C4-2B (cell line): ENCODE data around the gene MCCC1.

Source experiments
- CTCF ChIP-seq: fragments of 450-650 bp; conservative IDR thresholded peaks from 2 replicates; pipeline ENCODE4 v1.5.1; 2017; ENCODE audit warnings: mild to moderate bottlenecking
- ZFX ChIP-seq: fragments of 450-650 bp; IDR thresholded peaks from 2 replicates; pipeline ENCODE4 v1.6.1; 2017

- TF ChIP-seq CTCF (no peak), ZFX (no peak)
Measured at GRCh38 chr3:182970811-182971418, 128.4 kb downstream of the MCCC1 start.
